NCI-H510A treated with DMSO at 0.1 percent for 48 hours (cell line): ENCODE data around the gene TIFAB.

Source experiments
- DNase-seq: peaks from one replicate; lab custom pipeline; 2025; lab: John Stamatoyannopoulos, UW

The TIFAB gene

GRCh38 chr5:135481909-135482311 is 29.8 kb upstream of the TIFAB start:
- no peak for DNase-seq

GRCh38 chr5:135481387-135481786 is 29.2 kb upstream of the TIFAB start:
- no peak for DNase-seq

GRCh38 chr5:135480511-135480910 is 28.4 kb upstream of the TIFAB start:
- DNase-seq, result no peak

GRCh38 chr5:135478938-135479337 is 26.8 kb upstream of the TIFAB start:
- no peak for DNase-seq

- no peak for DNase-seq
Observed at GRCh38 chr5:135477613-135478066, 25.5 kb upstream of the TIFAB start.

GRCh38 chr5:135476615-135477581 is 24.7 kb upstream of the TIFAB start:
- no peak for DNase-seq

- DNase-seq, result no peak
Observed at GRCh38 chr5:135473956-135474670, 22.0 kb upstream of the TIFAB start.

GRCh38 chr5:135472141-135472540 is 20.0 kb upstream of the TIFAB start:
- DNase-seq, result no peak

GRCh38 chr5:135471726-135472125 is 19.6 kb upstream of the TIFAB start:
- no peak for DNase-seq

GRCh38 chr5:135469911-135470310 is 17.8 kb upstream of the TIFAB start:
- no peak for DNase-seq

- DNase-seq, result no peak
Observed at GRCh38 chr5:135468541-135468940, 16.4 kb upstream of the TIFAB start.

GRCh38 chr5:135467871-135468485 is 15.8 kb upstream of the TIFAB start:
- no peak for DNase-seq

GRCh38 chr5:135467051-135467625 is 15.0 kb upstream of the TIFAB start:
- DNase-seq, result no peak

- DNase-seq, result peak; percentile 25
Observed at GRCh38 chr5:135466178-135467050, 14.3 kb upstream of the TIFAB start.

- no peak for DNase-seq
Observed at GRCh38 chr5:135465391-135466122, 13.4 kb upstream of the TIFAB start.

- DNase-seq, result peak; percentile 56
Observed at GRCh38 chr5:135462304-135462703, 10.2 kb upstream of the TIFAB start.

- no peak for DNase-seq
Observed at GRCh38 chr5:135461481-135462151, 9.5 kb upstream of the TIFAB start.

GRCh38 chr5:135460246-135461033 is 8.3 kb upstream of the TIFAB start:
- DNase-seq, result no peak

GRCh38 chr5:135458921-135459331 is 6.8 kb upstream of the TIFAB start:
- DNase-seq, result no peak
